Measurements from ENCODE around the gene VWA1.
A peak's percentile ranks its signal among the peaks of the same experiment; 100 is the strongest.
"Not testable (repeated sequence)": the region's sequence is repeated elsewhere in the genome, so short reads cannot be mapped to it uniquely, and the experiment has no call there.

Gene VWA1

DNA sequence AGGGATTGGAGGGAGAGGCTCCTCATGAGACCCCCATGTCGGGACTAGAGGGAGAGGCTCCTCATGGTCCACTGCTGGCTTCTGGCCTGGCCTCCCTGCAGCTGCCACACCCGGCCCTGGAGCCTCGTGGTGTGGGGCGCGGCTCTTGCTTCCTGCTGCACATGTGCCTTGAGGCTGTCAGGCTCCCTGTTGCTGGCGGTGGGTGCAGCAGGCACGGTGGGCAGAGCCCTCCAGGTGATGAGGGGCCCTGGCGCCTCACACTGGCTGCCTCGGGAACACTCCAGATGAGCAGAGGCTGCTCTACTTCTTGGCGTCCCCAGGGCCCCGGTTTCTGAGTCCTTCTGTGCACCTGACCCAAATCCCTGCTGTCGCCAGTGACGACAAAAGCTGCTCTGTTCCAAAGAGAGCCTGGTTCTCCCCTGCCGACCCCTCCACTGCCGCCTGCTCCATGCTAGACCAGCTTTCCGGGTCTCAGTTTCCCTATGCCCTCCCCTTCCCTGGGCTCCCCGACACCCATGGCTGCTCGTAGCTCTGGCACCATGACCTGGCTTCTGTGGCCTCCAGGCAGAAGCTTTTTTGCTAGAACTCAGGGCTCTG, 26.3 kb downstream of the VWA1 start:
- no peak for DNase-seq

DNA sequence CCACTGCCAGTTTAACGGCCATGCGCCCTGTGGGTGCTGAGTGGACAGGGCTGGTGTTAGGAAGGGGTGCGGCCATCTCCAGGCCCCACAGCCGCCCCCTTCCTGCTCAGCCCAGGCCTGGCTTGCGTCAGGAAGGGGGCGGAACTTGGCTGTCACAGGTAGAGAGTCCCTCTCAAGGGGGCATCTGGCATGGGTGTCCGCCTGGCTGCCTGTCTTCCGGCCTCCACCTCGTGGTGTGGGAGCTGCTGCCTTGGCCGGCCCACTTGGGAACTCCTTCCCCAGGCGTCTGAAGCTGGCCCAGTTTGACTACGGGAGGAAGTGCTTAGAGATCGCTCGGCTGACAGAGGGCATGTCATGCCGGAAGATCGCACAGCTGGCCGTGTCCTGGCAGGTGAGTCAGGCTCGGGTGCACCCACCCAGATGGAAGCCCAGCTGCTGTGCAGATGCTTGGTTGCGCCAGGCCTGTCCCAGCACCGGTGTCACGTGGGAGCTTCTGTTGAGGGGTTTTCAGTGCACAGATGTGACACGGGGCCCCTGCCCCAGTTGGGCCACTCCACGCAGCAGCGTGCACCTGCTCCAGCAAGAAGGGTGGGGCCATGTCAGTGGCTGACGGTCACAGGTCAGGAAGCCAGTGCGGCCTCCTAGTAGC, 27.0 kb downstream of the VWA1 start:
- no peak for DNase-seq

DNA sequence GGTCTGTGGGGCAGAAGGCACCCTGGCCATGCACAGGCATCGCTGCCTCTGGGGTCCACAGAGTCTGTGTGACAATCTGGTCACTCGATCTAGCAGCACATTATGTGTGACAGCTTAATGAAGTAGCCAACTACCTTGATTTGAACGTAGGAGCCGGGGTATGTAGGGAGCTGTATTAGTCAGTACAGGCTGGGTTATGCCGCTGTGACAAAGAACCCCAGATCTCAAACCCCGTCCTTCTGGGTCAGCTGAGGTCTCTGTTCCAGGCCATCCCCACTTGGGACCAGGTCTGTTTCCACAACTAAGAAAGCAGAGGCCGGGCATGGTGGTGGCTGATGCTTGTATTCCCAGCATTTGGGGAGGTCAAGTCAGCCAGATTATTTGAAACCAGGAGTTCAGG, 27.8 kb downstream of the VWA1 start:
- no peak for DNase-seq

DNA sequence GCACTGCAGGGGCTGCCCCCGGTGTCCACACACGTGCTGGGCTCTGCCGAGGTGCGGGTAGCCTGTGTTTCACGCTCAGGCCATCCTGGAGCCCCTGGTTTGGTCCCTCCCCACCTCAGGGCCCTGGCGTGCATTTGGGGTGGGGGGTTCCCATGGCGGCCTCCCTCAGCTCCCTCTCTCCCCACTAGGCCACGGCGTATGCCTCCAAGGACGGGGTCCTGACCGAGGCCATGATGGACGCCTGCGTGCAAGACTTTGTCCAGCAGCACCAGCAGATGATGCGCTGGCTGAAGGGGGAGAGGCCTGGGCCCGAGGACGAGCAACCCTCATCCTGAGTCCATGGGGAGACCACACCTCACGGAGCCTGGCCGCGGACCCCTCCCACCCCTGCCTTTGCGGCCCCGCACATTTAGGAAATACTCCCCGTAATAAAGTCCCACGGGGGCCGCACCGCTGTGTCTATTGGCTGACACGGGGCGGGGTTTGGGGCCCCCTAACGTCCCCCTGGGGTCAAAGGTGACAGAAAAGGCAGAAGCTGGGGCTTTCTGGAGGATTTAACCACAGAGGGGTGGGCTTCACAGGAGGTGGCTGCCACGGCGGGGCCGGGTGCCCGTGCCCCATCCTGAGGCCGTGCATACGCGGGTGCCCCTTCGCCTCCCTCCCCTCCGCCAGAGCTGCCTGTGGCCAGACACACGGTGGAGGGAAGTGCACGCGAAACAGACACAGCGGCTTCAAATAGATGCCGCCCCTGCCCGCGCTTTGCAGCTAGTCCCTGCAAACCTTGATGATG, 32.9 kb downstream of the VWA1 start:
- DNase-seq: not testable (repeated sequence)

DNA sequence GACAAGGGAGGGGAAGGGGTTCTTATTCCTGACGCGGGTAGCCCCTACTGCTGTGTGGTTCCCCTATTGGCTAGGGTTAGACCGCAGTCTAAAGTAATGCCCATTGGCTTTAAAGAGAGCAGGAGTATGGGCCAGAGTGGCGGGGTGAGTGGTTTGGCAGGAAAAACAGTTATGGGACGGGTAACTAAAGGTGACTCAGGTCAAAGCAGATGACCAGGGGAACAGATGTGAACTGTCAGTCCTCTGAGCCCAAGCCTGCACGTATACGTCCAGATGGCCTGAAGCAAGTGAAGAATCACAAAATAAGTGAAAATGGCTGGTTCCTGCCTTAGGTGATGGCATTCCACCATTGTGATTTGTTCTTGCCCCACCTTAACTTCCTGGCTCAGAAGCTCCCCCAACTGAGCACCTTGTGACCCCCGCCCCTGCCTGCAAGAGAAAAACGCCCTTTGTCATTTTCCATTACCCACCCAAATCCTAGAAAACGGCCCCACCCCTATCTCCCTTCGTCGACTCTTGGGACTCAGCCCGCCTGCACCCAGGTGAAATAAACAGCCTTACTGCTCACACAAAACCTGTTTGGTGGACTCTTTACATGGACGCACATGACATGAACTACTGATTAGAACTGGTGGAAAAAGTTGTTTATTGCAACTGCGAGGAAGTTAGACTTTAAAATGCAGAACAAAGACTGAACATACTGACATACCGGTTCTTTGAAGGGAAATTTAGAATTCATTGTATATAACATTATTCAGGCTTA, 35.3 kb downstream of the VWA1 start:
- DNase-seq: no peak

DNA sequence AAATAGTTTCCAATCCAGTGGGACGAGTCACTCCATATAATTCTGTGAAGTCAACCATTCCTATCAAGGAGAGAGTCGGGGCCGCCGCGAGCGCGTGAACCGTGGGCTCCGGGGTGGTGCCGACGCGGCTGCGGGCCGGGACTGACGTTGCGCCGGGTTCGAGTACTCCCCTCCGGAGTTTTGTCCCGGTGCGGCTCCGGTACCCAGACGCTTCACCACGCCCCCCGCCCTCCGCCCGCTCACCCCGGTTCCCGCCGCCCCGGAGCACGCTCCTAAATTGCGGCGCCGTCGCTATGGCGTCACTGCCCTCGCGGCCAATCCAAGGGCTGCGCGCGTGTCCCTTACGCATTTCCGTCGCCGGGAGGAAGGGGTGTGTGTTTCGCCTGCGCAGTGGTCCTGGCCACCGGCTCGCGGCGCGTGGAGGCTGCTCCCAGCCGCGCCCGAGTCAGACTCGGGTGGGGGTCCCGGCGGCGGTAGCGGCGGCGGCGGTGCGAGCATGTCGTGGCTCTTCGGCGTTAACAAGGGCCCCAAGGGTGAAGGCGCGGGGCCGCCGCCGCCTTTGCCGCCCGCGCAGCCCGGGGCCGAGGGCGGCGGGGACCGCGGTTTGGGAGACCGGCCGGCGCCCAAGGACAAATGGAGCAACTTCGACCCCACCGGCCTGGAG, 36.0 kb downstream of the VWA1 start, which contains the start of gene ATAD3B:
Gene ATAD3B (plus strand): TSS at position 377 of the 664 bp plus-strand sequence. CDS start 120 bp downstream, at position 497.
- DNase-seq: peak; percentile 87 to 94

DNA sequence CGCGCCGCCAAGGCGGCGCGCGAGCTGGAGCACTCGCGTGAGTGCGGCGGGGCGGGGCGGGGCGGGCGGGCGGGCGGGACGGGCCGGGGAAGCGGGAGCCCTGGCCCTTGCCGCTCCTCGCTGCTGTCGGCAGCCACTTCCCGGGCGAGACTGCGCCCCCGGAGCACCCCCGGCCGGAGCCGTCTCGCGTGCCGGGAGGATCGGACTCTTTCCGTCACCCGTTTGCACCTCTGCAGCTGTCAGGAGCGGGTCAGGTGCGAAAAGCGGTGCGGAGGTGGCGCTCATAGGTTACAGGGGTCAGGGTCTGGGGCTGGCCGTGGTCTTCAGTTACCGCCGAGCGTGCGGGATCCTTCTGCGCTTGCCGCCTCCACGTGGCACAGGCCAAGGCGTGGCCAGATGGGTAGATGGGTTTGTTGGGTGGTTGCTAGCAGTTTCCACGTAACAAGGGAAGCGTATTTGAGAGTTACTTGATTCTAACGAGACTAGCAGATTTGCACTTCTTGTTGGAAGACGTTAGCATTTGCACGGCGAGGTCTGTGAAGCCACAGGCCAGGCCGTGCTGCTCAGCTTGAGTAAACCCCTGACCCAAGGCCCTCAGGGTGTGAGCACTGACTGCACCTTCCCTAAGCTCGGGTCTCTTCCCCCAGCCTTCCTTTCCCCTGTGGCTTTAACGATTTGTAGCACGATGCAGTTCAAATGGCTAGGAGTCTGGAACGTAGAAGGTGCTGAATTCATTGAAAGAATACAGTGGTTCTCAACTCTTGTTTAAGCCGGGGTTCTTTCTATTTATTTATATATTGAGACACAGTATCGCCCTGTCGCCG, 36.8 kb downstream of the VWA1 start:
- DNase-seq: not testable (repeated sequence)

DNA sequence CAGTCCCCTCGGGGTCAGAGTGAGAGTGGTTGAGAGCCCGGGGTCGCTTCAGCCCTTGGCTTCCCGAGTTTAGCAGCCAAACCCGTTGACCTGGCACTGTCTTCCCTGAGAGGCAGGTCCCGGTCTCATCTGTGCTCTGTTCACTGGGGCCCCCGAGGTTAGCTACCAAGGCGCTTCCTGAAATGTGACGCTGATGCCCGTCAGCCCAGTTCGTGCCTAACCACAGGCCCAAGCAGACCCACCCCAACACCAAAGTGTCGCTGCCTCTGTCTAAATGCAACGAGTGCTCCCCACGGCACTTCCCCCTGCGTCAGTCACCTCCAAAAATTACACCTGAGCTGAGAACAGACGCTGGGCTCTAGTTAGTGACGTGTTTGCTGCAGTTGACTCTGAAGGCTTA, 40.5 kb downstream of the VWA1 start:
- DNase-seq: not testable (repeated sequence)

DNA sequence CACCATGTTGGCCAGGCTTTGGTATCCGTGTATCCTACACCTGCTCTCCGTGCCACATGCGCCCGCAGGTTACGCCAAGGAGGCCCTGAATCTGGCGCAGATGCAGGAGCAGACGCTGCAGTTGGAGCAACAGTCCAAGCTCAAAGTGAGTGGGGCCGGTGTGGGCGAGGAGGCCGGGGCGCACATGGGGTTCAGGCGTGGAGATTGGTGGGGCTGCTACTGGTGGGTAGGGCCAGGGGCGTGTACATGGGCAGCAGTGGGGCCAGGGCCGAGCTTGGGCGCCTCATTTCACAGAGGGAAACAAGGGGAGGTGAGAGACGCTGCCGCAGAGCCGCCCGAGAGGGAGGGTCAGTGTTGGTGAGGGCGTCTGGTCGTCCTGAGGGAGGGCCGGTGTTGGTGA, 41.7 kb downstream of the VWA1 start:
- no peak for DNase-seq

DNA sequence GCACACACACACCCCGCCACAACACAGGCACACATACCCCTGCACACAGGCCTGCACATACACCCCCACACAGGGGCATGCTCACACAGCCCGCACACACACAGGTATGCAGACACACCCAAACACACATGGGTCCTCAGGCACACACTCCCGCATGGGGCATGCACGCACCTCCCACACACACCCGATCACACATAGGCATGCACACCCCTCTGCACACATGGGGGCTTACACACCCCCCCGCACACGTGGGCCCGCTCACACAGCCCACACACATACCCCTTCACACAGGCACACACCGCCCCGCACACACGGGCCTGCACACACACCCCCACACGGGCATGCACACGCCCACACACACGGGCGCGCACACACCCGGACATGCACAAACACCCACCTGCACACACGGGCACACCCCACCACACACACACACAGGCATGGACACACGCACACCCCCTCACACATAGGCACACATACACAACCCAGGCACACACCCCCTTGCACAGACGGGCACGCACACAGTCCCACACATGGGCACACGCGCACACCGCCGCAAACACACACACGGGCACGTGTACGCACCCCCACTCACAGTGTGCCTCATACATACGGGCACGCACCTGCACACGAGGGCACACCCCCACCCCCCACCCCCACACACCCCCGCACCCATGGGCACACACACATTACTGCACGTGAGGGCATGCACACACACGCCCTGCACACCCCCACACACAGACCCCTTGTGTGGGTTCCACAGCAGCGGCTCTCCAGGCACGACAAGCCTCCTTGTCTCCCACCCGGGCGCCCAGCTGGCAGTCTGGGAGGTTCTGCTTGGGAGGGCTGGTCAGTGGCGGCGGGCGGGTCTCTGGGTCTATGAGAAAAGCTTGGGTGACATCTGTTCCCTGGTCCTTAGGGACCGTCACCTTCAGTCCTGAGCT, 44.3 kb downstream of the VWA1 start:
- no peak for DNase-seq

DNA sequence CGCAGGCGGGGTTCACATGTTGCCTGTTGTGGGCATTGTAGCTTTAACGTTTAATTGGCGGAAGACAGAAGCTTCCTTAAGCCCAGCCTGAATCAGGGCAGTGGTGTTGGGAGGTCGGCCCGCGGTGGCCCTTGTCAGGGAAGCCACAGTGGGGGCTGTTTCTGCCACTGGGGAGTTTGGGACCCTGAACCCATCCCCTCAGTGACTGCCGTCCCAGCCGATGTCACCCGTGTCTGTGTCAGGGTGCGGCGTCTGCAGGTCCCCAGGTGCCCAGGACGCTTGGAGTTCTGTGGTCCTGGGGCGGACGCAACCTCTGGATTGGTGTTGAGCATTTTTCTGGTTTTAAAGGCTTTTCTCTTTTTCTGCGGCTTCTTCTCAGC, 45.0 kb downstream of the VWA1 start:
- DNase-seq: not testable (repeated sequence)

DNA sequence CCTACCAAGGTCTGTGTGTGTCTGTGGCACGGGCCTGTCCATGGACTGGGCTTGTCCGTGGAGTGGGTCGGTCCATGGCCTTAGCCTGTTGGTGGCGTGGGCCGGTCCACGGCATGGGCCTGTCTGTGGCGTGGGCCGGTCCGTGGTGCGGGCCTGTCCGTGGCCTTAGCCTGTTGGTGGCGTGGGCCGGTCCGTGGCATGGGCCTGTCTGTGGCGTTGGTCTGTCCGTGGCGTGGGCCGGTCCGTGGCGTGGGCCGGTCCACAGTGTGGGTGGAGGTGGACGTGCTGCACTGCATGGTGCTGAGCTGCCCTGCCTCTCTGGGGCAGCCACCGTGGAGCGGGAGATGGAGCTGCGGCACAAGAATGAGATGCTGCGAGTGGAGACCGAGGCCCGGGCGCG, 46.3 kb downstream of the VWA1 start:
- not testable (repeated sequence) for DNase-seq

DNA sequence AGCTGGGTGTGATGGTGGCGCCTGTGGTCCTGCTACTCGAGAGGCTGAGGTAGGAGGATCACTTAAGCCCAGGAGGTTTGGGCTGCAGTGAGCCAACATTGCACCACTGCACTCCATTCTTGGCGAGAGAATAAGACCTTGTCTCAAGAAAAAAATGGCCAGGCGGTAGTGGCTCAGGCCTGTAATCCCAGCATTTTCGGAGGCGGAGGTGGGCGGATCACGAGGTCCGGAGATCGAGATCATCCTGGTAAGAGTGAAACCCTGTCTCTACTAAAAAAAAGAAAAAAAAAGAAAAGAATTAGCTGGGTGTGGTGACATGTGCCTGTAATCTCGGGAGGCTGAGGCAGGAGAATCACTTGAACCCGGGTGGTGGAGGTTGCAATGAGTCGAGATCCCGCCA, 47.4 kb downstream of the VWA1 start:
- DNase-seq: no peak

DNA sequence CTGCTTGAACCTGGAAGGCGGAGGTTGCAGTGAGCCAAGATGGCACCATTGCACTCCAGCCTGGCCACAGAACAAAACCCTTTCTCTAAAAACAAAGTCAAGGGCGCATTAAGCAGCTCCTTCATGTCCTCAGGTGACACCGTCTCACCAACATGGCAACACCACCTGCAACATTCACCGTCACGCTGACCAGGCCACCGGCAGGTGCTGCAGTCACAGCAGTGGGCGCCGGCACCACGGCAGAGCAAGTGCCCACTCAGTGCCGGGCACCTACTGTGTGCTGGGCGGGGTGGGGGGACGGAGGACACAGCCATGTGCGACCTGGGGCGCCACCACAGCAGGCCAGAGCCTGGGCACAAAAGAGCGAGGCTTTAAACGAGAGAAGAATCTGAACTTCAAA, 48.2 kb downstream of the VWA1 start:
- DNase-seq: no peak

DNA sequence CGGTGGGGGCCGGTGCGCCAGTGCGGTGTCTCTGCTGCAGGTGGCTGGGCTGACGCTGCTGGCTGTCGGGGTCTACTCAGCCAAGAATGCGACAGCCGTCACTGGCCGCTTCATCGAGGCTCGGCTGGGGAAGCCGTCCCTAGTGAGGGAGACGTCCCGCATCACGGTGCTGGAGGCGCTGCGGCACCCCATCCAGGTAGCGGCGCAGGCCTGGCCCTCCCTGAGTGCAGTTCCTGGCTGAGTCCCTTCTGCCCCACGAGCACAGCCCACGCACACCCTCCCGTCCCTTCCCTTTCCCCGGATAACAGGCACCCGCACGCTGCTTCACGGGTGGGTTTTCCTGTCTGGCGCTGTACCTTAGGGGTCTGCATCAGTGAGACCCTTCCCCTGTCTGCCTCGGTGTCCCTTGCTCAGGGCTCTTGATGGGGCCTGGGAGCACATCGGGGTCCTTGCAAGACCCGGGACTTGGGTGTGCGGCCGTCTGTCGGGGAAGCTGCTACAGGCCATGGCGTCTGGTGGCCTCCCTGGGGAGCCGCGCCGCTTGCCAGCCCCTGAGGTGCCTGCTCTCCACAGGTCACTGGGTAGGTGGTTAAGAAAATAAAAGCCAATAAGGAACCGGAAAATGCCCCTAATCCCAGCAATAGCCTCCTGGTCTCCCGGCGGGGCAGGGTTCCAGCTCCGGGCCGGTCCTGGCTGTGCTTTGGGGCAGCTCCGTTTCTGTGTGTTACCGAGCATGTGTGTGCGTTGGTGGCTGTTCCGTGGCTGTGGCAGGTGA, 49.7 kb downstream of the VWA1 start:
- DNase-seq: not testable (repeated sequence)

DNA sequence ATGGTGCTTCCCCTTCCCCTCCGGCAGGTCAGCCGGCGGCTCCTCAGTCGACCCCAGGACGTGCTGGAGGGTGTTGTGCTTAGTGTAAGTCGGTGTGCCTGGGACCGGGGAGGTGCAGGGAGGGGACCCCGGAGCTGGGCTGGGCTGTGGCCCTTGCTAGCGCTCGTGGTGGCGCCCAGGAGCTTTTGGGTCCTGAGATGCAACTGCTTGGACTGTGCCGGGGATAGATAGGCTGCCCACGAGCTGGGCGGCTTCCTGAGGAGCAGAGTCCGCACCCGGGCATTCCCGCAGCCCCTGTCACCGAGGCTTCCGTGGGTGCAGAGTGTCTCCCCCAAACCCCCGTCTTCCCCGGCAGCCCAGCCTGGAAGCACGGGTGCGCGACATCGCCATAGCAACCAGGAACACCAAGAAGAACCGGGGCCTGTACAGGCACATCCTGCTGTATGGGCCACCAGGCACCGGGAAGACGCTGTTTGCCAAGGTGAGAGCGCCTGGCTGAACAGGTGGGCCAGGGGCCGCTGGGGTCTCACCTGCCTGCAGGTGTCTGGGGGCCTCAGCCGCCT, 50.3 kb downstream of the VWA1 start:
- DNase-seq: not testable (repeated sequence)

DNA sequence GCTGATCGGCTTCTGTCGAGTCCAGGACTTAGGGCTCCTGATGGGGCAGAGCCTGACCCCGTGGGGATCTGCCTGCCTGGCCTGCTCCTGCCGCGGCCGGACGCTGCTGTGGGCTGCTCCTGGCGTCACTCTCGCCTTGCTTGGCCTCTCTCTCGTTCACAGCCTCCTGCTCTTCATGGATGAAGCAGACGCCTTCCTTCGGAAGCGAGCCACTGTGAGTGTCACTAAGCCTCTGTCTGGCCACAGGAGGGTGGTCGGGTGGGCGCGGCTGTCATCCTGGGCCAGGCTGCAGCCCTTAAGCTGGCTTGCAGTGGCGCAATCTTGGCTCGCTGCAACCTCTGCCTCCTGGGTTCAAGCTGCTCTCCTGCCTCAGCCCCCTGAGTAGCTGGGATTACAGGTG, 52.2 kb downstream of the VWA1 start:
- DNase-seq: no peak

DNA sequence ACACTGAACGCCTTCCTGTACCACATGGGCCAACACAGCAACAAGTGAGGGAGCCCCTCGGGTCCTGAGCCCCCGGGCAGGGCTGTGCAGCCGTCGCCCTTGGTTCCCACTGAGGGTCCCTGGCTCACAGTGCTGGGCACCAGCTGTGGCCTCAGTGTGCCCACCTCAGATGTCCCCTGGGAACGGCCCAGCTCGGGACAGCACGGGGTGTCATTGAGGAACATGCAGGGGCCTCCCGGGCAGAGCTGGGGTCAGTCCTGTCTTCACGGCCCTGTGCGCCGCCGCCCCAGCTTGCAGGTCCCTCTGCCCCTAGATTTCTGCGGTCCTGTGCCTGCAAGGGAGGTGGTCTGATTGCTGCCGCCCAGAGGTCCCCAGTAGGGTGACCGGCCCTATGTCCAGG, 53.7 kb downstream of the VWA1 start:
- DNase-seq: no peak

DNA sequence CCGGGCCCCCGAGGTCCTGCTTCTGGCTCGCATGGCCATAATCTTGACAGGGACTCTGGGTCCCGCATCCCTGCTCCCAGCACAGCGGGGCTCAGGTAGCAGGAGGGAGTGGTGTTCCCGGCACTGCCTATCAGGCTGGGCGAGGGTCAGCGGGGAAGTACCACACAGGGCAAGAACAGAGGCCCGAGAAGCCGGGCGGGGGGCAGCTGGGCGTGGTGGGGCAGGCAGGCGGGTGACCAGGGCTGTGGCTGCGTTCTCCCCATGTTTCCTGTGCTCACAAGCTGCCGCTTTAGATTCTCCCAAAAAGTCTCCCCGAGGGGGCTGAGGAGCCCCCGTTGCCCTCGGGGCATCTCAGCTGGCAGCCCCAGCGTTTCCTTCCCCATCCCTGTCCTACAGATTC, 54.4 kb downstream of the VWA1 start:
- no peak for DNase-seq
